ENCODE measurements around the gene CFAP77. TPM values are rescaled to one million over a fixed set of nuclear protein-coding genes. Genes with fewer than 3 reads are reported as not detected.

The CFAP77 gene
- total and polyA plus RNA-seq, 9 of the 15 experiments (the other 6 are each of a cell fraction or from before 2014, with no cell fraction given) = not detected

- no peak for TF ChIP-seq ATF6 (CRISPR knock-in tag; IDR thresholded peaks at IDR 0.05)
- 0 out of 2 replicates have a peak, but pooled peaks have one; percentile 13 for TF ChIP-seq MAFK (IDR thresholded peaks at IDR 0.05; ENCODE audit: low read length)
- TF ChIP-seq TBP (optimal IDR thresholded peaks at IDR 0.05; ENCODE audit: low read depth, low read length) = no peak
- peak; percentile 77 for TF ChIP-seq BHLHE40 (IDR thresholded peaks at IDR 0.05; ENCODE audit: low read length)
- no peak for TF ChIP-seq ARID4B (CRISPR knock-in tag; IDR thresholded peaks at IDR 0.05)
Observed at GRCh38 chr9:132408521-132408920, 1.5 kb upstream of the CFAP77 start (continued).

Data from K562 (cell line).